ENCODE data around the gene MEFV.
"Not testable (repeated sequence)": the region's sequence is repeated elsewhere in the genome, so short reads cannot be mapped to it uniquely, and the experiment has no call there.

MEFV gene, protein sequence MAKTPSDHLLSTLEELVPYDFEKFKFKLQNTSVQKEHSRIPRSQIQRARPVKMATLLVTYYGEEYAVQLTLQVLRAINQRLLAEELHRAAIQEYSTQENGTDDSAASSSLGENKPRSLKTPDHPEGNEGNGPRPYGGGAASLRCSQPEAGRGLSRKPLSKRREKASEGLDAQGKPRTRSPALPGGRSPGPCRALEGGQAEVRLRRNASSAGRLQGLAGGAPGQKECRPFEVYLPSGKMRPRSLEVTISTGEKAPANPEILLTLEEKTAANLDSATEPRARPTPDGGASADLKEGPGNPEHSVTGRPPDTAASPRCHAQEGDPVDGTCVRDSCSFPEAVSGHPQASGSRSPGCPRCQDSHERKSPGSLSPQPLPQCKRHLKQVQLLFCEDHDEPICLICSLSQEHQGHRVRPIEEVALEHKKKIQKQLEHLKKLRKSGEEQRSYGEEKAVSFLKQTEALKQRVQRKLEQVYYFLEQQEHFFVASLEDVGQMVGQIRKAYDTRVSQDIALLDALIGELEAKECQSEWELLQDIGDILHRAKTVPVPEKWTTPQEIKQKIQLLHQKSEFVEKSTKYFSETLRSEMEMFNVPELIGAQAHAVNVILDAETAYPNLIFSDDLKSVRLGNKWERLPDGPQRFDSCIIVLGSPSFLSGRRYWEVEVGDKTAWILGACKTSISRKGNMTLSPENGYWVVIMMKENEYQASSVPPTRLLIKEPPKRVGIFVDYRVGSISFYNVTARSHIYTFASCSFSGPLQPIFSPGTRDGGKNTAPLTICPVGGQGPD

DNA sequence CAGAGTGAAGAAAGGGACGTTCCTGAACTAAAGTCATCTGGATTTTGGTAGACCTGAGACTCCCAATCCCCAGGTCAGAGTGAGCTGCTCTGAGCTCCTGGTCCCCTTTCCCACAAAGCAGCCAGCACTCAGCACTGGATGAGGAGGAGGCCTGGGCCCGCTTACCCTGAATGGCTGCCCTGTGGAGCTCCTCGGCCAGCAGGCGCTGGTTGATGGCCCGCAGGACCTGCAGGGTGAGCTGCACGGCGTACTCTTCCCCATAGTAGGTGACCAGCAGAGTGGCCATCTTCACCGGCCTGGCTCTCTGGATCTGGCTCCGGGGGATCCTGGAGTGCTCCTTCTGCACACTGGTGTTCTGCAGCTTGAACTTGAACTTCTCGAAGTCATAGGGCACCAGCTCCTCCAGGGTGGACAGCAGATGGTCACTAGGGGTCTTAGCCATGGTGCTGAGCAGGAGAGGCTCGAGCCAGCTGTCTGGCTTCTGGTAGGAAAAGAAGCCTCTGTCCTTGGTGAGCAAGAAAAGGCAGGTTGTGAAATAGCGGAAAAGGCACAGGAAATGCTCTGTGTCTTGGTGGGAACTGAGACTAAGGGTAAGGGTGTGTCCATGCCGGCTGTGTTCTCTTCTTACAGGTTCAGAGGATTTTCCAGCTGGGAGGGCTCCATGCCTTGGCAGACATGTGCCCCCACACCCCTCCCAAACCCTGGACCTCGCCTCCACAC lies at the start of gene MEFV:
TSS of gene MEFV (minus strand) at position 488 of the 720 bp plus-strand sequence. CDS start at position 442, 46 bp downstream.
- DNase-seq = no peak

DNA sequence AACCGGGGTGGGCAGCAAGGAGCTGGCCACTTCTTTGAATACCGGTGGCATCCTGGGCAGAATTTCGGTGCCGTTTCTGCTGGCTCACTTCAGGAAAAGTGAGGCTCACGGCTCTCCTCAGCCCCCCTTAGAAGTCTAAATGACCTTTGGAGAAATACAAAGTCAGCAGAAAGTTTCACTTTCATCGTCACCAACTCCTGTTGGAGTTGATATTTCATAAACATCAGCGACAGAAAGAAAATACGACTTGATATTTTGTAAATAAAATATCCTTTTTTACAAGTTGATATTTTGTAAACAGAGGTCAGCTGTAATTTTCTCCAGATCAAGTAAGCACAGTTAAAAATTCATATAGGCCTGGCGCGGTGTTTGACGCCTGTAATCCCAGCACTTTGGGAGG lies 49.6 kb upstream of the MEFV start:
- DNase-seq = no peak

DNA sequence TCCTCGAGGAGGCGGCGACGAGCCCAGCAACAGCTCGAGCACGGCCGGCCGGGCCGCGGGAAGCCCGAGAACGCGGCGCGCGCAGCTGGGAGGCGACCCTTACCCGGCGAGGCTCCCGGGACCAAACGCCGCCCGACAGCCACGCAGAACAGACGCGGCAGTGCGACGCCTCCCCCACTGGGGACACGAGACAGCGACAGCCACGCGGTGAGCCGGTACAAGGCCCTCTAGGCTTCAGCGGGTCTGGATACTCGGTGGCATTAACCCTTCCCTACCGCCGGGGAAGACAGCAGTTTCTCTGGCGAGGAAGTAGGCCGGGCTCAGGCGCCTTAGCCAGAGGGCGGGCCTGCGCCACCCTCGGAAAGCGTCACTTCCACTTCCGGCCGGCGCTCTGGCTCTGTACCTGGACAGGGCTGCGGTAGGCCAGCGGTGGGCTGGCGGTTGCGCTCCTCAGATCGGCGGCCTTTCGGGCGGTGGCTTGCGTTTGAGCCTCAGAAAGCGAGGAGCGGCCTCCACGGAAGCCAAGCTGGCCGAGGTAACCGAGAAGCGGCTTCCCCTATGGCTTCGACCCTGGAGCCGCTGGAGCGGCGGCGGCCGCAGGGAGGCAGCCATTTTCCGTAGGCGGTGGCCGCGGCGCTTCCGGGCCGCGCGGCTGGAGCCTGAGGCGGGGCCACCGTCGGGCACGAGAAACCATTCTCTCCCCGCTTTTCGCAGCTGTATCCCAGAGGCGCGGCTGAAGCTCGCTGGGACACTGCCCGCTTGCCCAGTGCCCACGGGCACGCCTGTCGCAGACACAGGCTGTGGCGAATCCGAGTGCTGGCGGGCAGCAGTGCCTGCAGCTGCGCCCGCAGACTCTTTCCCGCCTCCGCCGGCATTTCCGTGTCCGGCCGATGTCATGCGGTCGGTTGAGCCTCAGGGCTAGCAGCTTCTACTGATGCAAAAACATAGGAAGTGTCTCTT lies 49.0 kb upstream of the MEFV start, which contains the start of the genes TIGD7 and ZNF75A:
TSS of gene TIGD7 (minus strand) at position 322 of the 960 bp plus-strand sequence. CDS start 4,816 bp downstream, outside the sequence.
TSS of gene ZNF75A (plus strand) at position 389 of the 960 bp plus-strand sequence. CDS start 2,932 bp downstream, outside the sequence.
- DNase-seq = peak; percentile 87

DNA sequence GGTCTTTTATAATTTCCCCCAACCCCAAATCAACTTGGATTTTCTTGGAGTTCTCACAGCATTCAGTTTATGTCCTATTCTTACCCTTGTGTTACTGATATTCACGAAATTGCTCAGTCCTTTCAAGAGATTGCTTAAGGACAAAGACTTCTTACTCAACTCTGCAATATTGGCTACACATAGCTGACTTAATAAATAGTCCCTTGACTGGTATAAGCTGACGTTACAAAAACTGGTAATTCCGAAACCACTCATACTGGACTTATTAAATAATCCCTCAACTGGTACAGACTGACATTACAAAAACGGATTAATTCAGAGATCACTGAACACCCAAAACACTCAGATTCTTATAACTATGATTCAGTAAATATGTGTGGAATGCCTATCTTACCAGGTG lies 47.9 kb upstream of the MEFV start:
- no peak for DNase-seq

DNA sequence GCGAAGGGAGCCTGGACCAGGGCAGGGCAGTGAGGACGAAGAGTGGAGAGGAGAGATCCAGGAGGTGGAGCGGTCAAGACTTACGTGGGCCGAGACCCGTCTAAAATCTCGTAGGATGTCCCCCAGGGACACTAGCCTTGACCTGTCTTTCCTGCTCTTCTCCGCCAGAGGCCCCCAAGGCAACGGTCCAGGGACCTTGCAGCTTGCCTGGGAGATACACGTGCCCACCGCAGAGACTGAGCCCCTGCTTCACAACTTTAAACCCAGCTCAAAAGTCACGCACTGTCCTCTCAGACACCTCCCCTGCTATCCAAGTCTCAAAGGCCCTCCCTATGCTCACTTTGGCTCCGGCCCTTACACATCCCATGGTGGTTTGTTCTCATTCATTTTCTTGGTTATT lies 39.4 kb upstream of the MEFV start:
- no peak for DNase-seq

DNA sequence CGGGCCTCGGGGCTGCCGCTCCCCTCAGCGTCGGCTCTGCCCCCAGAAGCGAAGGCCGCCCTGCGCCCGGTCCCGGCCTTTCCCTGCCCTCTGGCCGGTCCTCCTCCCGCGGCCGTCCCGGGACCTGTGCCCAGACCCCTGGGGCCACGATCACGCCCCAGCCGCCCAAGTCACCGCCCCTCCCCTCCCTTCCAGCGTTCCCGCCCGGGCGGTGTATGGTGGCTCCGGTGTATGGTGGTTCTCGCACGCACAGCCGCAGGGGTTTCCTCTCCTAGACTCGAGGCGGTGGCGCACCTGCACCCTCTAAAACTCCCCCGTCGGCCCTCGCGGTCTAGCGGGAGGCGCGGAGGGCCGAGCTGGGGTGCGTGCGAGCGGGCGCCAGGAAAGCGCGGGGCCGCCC lies 38.8 kb upstream of the MEFV start:
- DNase-seq = no peak

DNA sequence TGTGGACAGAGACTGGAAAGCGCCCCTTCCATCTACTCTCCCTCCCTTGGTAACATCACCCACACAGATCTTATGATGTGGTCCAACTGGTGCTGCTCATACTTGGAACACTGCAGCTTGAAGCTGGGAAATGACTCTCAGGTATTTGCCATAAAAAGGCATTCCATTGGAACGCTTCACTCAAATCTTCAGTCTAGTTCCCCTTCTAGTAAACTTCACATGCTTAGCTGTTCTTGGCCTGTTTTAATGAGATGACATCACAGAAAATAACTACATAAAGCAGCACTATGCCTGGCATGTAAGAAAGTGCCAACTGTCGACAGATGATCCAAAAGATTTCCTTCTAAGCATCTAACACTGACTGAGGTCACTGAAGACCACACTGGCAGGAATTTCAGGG lies 36.2 kb upstream of the MEFV start:
- no peak for DNase-seq

DNA sequence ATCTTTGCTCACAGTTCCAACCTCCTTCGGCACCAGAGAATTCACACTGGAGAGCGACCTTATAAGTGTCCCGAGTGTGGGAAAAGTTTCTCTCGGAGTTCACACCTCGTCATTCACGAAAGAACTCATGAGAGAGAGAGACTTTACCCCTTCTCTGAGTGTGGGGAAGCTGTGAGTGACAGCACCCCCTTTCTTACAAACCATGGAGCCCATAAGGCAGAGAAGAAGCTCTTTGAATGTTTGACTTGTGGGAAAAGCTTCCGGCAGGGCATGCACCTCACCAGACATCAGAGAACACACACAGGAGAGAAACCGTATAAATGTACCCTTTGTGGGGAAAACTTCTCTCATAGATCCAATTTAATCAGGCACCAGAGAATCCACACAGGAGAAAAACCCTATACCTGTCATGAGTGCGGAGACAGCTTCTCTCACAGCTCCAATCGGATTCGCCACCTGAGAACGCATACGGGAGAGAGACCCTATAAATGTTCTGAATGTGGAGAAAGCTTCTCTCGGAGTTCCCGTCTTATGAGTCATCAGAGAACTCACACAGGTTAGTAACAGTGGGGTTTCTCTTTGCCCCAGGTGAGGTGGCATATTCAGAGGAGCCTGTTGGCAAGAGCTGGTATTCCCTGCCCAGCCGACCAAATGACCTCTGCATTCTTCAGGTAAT lies 33.7 kb upstream of the MEFV start:
- DNase-seq = no peak

DNA sequence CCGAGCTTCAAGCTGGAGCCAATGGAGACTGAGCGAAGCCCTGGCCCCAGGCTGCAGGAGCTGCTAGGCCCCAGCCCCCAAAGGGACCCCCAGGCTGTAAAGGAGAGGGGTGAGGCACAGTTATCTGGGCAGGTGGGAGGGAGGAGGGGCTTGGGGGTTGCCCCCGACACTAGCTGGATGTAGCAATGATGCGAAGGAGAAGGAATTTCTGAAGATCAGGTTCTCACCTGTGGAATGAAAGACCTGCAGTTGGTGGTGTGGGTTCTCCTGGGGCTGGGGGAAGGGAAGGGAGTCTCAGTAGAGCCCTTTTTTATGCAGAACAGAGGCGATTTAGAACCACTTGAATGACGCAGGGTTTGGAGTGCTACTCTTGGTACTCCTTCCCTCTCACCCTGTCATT lies 28.7 kb upstream of the MEFV start:
- no peak for DNase-seq

DNA sequence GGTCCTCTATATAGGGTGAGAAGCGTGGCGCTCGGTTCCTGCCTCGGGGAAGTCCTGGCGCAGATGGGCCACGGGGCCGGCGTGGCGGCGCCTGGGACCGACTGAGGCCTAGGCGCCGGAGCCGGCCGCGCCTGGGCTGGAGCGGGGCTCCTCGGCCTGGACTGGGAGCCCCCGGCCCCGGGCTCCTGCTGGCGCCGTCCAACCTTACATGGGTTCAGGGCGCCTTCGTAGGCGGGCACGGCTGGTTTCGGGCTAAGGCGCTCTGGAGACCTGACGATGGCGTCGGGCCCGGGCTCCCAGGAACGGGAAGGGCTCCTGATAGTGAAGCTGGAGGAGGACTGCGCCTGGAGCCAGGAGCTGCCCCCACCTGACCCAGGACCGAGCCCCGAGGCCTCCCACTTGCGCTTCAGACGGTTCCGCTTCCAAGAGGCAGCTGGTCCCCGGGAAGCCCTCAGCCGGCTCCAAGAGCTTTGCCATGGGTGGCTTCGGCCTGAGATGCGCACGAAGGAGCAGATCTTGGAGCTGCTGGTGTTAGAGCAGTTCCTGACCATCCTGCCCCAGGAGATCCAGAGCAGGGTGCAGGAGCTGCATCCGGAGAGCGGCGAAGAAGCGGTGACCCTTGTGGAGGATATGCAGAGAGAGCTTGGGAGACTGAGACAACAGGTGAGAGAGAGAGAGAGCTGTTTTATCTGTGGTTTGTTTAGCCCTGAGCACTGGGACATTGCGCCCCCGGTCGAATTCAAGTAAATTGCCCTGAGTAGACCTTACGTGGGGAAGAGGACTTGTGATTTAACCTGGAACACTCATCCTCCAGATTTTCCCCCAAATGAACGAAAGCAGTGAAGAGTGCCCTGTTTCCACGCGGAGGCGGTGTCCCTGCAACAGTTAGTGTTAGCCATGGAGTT lies 27.4 kb upstream of the MEFV start:
- DNase-seq = no peak

DNA sequence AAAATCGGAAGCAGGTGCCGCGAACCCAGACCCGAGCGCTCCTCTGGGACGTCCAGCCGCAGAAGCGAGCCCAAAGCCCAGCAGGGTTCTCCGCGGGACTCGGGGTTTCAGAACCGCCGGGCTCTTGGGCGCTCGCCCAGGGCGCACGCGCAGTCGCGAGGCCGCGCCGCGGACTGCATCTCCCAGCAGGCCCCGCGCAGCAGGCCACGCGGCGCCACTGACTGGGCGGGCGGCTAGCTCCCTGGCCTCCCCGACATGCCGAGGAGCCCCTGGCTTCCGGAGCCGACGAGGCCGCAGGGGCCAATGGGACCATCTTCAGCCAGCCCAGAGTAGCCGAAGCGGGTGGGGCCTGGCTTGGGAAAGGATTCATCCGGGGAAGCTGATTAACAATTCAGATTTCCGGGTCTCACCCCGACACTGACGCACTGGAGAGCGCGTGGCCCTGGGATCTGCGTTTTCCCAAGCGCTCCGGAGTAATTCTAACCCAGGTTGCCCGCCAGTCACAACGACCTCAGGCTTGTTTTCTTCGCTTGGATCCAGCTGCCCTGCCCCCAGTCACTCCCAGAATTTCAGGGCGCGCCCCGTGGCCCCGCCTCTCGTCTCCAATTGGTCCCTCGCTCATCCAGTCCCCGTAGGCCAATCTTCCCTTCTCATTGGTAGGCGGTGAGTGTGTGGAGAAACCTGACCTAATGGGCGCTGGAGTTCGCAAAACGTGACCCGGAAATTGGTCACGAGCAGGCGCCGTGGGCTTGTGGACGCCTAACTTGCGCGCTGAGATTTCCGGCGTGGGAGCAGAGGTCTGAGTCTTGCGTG lies 26.5 kb upstream of the MEFV start, which contains the start of gene ZNF263:
TSS of gene ZNF263 (plus strand) at position 762 of the 813 bp plus-strand sequence. CDS start 328 bp downstream, outside the sequence.
- DNase-seq = peak; percentile 96

DNA sequence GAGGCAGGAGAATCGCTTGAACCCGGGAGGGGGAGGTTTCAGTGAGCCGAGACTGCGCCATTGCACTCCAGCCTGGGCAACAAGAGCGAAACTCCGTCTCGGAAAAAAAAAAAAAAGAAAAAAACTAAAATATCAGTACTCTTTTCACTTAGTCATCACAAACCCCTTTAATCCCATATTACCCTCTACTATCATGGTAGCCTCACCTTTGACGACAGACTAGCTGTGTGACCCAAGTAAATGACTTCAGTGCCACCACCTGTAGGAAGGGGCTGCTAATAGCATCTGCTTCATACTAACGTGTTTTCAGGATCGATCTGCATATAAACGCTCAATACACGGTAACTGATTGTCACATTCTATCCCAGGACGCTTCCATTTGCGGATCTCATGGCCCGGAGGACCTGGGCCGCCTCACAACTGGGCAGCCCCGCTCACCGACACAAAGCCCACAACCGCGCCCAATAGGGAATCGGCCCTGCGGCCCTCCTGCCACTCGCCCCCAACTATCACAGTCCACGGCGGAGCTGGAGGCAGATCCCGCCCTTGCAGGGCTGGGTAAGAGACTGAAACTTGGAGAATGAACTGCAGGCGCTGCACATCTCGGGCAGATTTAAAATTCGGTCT lies 25.8 kb upstream of the MEFV start:
- no peak for DNase-seq

DNA sequence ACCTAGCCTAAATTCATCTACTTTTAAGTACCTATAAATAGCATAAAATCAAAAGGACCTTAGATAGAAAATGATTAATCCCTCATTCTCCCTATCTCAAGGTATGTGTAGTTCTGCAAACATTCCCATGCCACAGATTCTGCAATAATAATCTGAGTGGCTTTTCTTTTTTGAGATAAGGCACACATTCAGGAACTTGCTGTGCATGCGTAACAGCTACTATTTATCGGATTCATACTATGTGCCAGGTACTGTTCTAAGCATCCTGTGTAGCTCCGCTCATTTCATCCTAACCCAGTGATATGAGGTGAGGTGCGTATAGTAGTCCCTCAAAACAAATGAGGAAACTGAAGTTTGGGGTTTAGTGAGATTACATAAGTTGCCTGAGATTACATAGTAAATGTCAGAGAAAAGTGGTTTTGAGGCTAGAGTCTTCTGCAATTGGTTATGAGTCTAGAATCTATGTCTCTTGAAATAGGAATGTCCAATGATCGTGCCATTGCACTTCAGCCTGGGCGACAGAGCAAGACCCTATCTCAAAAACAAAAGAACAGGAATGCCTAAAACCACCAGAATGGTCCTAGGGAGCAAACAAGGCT lies 24.9 kb upstream of the MEFV start:
- DNase-seq = no peak

DNA sequence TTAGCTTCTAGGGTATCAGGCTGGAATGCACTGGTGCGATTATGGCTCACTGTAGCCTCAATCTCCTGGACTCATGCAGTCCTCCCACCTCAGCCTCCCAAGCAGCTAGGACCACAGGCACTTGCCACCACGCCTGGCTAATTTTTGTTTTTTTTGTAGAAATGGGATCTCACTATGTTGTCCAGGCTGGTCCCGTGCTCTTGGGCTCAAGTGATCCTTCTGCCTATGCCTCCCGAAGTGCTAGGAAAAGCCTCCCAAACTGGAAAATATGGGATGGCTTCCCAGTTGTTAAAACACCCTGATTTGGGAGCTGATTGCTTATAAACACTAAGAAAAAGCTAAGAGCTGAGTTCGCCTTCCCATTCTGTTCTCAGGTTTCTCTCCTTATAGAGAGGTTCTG lies 20.2 kb upstream of the MEFV start:
- no peak for DNase-seq

DNA sequence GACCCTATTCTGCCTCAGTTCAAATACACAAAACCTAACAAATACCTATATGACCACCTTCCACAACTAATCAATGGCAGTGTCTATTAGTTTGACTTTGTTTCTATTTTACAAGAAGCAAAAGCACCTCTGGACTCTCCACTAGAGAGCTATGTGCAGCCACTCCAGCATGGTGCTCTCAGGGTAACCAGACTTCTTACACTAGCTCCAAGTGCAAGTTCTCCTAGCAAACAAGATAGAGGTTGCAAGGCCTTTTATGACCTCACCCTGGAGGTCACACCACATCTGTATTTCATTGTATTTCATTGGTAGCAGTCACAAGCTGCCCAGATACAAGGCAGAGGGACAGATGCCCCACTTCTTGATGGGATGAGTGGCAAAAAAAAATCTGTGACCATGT lies 18.5 kb upstream of the MEFV start:
- no peak for DNase-seq

DNA sequence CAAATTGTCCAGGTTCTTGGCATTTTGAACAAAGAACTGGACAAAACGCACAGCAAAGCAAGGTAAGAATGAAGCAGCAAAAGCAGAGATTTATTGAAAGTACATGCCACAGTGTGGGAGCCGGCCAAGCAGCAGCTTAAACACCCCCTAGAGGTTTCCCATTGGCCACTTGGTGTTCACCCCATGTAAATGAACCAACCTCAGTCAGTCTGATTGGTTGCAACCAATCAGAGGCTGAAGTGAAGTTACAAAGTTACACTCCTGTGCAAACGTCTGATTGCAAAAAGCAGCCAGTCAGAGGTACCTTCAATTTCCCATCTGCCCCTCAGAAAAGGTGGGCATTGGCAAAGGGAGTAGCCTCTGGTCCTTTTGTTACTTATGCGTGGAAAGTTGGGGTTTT lies 18.1 kb upstream of the MEFV start:
- DNase-seq = no peak

DNA sequence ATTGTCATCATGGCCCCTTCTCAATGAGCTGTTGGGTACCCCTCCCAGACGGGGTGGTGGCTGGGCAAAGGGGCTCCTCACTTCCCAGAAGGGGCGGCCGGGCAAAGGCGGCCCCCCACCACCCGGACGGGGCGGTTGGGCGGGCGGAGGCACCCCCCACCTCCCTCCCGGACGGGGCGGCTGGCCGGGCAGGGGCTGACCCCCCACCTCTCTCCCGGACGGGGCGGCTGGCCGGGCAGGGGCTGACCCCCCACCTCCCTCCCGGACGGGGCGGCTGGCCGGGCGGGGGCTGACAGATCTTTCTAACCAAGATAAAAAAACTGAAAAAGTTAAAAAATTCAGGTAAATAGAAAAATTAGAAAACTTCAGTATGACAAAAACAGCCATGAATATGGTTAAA lies 14.8 kb upstream of the MEFV start:
- DNase-seq = not testable (repeated sequence)

DNA sequence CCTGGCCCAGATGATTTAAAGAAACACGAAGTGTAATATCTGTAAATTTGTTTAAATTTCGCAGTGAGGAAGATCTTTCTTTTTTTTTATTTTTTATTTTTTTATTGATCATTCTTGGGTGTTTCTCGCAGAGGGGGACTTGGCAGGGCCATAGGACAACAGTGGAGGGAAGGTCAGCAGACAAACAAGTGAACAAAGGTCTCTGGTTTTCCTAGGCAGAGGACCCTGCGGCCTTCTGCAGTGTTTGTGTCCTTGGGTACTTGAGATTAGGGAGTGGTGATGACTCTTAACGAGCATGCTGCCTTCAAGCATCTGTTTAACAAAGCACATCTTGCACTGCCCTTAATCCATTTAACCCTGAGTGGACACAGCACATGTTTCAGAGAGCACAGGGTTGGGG lies 14.3 kb upstream of the MEFV start:
- not testable (repeated sequence) for DNase-seq

All from CD4-positive, alpha-beta T cell treated with Interleukin-10 for 1 hour (primary cell).